Tibial artery (tissue), 4 donors: ENCODE data around the gene DNAJC18.

Source experiments
- DNase-seq, 2 donors: peaks; one replicate each; pipeline ENCODE4 v3.0.0-alpha.2; 2019
- H3K27ac ChIP-seq, 2 donors: fragments of 200-600 bp; sonication (generic) in 1 of 2; 1 replicate in 1 of 2; 2 replicates in 1 of 2; pipeline ENCODE4 v1.5.1; 2018 to 2019; ENCODE audit warnings: mild to moderate bottlenecking in 1 of 2
- H3K27me3 ChIP-seq, 2 donors: fragments of 200-600 bp; sonication (generic) in 1 of 2; one replicate each; pipeline versions ENCODE4 v1.5.1 to v1.6.0; 2016 to 2019
- H3K36me3 ChIP-seq, 3 donors: fragments of 200-600 bp; sonication (generic) in 2 of 3; one replicate each; pipeline ENCODE4 v1.5.1; 2016 to 2019; ENCODE audit warnings: mild to moderate bottlenecking in 2 of 3
- H3K4me1 ChIP-seq, 4 donors: fragments of 200-600 bp; sonication (generic) in 2 of 4; 1 replicate in 3 of 4; 2 replicates in 1 of 4; pipeline ENCODE4 v1.5.1; 2016 to 2019
- H3K4me3 ChIP-seq, 2 donors: fragments of 200-600 bp; sonication (generic) in 1 of 2; 1 replicate in 1 of 2; 2 replicates in 1 of 2; pipeline ENCODE4 v1.5.1; 2018 to 2019; ENCODE audit warnings: mild to moderate bottlenecking in 2 of 2
- H3K9me3 ChIP-seq, 3 donors: fragments of 200-600 bp; sonication (generic) in 1 of 3; one replicate each; pipeline ENCODE4 v1.5.1; 2016 to 2019
- intact Hi-C: fragments of 100-400 bp; cut with DNase I; formaldehyde crosslinking; loops from one replicate; pipeline ENCODE4 v1.15.0; 2023; ENCODE audit warnings: low total_unique reads
- TF ChIP-seq, protein P1 (sequence below), 2 experiments: fragments of 200-600 bp in 1 of 2; fragments of 450-650 bp in 1 of 2; IDR thresholded peaks; one replicate each; pipeline ENCODE4 v1.5.1; 2017 to 2019; ENCODE audit warnings: antibody characterized with exemption in 2 of 2, mild to moderate bottlenecking in 1 of 2, moderate library complexity in 1 of 2

DNAJC18 gene

DNA sequence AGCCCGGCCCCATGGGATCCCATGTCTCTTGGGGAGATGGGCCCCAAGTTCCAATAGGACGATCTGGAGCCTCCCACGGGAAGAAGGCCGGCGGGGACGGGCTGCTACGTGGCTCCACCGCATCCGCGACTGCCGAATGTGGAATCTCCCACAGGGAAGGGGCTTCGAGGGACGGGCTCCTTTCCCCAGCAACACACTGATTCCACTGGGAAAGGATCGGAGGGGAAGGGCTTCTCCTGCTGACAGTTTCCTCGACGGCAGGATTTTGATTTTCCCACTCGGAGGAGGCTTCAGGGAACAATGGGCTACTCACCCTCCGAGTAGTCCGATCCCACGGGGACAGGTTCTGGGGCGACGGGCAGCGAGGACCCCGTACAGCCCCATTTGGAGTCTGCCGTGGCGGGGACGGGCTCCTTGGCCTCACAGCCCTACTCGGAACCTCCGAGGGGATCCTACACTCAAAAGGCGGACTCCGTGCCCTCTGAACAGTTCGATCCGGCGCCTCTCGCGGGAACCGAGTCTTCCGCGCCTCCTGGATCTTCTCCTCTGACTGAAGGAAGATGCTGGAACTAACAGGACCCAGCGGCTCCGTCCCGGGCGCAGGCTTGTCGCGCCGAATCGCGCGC is 45.7 kb downstream of the DNAJC18 start:
- Histone ChIP-seq H3K4me3 (peak overlapping the region; percentile 46 to 49), H3K4me1 (peaks cover 0 to 41% (median 17%) of the 10 kb centered on the region in 4 donors), H3K9me3 (no peaks in the 10 kb centered on the region), H3K27me3 (peaks cover 0 to 33% of the 10 kb centered on the region in 2 donors), H3K36me3 (no peaks in the 10 kb centered on the region), H3K27ac (no peak overlapping the region)
- TF ChIP-seq, protein P1, sequence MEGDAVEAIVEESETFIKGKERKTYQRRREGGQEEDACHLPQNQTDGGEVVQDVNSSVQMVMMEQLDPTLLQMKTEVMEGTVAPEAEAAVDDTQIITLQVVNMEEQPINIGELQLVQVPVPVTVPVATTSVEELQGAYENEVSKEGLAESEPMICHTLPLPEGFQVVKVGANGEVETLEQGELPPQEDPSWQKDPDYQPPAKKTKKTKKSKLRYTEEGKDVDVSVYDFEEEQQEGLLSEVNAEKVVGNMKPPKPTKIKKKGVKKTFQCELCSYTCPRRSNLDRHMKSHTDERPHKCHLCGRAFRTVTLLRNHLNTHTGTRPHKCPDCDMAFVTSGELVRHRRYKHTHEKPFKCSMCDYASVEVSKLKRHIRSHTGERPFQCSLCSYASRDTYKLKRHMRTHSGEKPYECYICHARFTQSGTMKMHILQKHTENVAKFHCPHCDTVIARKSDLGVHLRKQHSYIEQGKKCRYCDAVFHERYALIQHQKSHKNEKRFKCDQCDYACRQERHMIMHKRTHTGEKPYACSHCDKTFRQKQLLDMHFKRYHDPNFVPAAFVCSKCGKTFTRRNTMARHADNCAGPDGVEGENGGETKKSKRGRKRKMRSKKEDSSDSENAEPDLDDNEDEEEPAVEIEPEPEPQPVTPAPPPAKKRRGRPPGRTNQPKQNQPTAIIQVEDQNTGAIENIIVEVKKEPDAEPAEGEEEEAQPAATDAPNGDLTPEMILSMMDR (IDR thresholded peaks at IDR 0.05) = no peak
- intact Hi-C loops = no loop called here
- DNase-seq = no peak

DNA sequence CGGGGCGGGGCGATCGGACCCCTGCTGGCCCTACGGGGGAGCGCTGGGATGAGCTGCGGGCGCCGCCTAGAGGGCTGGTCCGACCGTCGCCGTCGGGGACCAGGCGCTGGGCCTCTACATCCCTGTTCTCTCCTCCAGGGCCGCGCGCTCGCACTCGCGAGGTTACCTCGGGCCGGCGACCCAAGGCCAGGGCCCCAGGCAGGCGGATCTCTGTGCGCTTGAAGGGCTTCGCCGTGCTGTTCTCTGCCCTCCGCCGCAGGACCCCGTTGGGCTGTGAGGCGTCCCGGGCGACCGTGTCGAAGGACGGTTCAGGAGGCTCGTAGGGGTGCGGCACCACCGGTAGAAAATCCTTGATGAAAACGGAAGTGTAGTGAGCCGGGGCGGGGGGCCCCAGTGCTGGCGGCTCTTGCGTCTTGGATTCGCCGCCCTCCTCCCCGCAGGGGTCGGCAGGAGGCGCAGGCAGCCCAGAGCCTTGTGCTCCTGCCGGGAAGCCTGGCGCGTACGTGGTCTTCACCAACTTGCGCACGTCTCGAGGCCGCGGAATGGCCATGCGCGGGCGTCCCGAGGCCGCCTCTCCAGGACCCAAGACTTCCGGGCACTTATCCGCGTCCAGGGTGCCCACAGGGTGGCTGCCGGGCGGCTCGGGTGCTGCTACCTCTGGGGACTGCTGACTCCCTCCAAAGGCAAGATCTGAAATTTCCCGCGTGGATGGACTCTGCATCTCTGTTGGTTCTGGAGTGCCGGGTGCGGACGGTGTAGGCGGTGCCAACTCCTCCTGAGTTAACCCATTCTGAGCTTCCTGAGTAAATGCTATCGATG is 46.4 kb downstream of the DNAJC18 start:
- intact Hi-C loops = no loop called here

DNA sequence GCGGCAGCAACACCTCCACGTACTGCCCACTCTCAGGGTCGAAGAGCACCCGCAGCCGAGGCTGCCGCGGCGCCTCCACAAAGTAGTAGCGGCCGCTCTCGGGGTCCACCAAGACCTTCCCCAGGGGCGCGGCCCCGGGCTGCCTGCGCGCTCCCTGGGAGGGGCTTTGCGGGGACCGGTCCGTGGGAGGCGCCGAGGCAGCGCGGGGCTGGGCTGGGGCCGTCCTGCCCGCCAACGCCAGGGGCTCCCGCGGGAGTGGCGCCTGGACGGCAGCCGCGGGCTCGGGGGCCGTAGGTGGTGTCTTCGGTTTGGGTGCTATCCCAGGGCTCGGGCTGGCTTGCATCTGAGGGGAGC is 47.0 kb downstream of the DNAJC18 start:
- H3K27ac ChIP-seq = no peak overlapping the region
- intact Hi-C loops = no loop called here
- H3K36me3 ChIP-seq = no peaks in the 10 kb centered on the region
- peaks cover 0 to 33% of the 10 kb centered on the region in 2 donors for H3K27me3 ChIP-seq
- peaks cover 0 to 42% (median 20%) of the 10 kb centered on the region in 4 donors for H3K4me1 ChIP-seq
- peak overlapping the region; percentile 46 to 49 for H3K4me3 ChIP-seq
- no peak for DNase-seq
- H3K9me3 ChIP-seq = no peaks in the 10 kb centered on the region
- TF ChIP-seq, protein P1 (IDR thresholded peaks at IDR 0.05) = no peak

More for the DNA sequence above, 46.4 kb downstream of the DNAJC18 start:
- DNase-seq = no peak
- H3K9me3 ChIP-seq = no peaks in the 10 kb centered on the region
- H3K4me3 ChIP-seq = peak overlapping the region; percentile 46 to 49
- TF ChIP-seq, protein P1 (IDR thresholded peaks at IDR 0.05) = peak; percentile 29 to 32
- peaks cover 0 to 33% of the 10 kb centered on the region in 2 donors for H3K27me3 ChIP-seq
- H3K27ac ChIP-seq = no peak overlapping the region
- peaks cover 0 to 42% (median 21%) of the 10 kb centered on the region in 4 donors for H3K4me1 ChIP-seq
- H3K36me3 ChIP-seq = no peaks in the 10 kb centered on the region

DNA sequence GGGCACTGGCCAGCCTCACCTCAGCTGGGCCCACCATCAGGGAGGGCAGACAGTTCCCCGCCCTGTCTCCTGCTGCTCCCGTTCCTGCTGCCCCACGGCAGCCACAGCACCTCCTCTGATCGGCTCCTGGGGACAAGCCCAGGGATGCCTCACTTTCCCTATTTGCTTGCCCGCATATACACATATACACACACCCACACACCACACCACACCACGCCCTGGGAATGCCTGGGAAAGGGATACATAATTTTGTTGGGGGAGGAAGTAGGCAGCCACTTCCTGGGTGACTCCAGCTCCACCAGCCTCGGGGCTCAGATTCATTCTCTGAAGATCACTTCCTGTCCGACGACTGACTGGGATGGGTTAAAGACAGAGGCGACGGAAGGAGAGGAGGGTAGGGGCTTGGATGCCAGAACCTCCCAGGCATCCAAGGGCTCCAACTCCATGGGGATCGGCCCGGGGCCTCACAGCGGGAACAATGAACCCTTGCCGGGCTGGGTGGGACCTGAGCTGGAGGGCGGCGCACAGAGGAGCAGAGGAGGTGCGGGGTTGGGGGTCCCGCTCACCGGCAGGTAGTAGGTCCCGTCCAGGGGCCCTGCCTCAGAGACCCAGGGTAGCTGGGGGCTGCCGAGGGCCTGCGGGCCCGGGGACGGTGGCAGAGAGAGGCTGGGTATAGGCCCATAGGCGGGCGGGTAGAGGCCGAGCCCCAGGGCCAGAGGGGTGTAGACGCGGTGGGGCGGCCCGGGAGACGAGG is 47.6 kb downstream of the DNAJC18 start:
- no peak for DNase-seq
- Histone ChIP-seq H3K4me1 (peaks cover 0 to 42% (median 20%) of the 10 kb centered on the region in 4 donors), H3K4me3 (peak overlapping the region in 1 of 2 donors; percentile 49), H3K27ac (no peak overlapping the region), H3K27me3 (peaks cover 0 to 33% of the 10 kb centered on the region in 2 donors), H3K36me3 (no peaks in the 10 kb centered on the region), H3K9me3 (no peaks in the 10 kb centered on the region)
- TF ChIP-seq, protein P1 (IDR thresholded peaks at IDR 0.05) = no peak
- intact Hi-C loops = no loop called here

DNA sequence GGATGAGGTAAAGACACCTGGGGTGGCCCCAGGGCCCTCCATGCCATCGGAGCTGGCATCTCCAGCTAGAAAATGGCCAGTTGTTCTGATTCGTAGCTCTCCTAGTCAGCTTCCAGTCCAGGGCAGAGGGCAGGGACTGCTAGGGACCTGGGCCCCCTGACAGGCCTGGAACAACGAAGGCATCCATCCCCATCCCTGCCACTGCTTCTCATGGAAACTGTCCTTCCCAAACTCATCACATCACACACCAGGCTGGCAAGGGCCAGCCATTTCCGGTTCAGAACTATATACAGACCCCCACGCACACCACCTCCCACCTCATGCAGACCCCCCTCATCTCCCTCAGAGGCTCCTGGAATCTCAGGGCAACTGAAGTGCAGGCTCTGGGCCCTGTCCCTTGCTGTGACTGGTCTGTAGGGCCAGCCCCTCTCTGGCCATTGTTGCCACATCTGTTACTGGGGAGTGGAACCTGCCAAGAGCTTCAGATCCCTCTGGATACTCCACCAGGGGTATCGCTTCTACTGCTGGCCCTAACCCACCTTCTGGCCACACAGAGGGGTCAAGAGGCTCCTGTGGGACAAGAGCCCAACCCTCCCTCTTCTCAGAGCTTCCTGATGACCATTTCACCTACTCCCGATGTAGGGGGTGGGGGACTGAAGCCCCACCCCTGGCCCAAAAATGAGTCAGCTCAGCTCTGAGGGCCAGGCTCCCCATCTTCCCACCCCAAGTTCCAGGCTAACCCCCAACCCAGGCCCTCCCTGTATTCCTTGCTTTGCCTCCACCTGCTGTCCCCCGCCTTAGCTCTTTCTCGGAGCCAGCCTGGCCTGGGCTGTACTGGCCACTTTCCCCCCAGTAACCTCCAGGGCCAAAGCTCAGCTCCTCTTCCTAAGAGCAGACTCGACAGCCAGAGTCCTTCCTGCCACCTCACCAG is 48.4 kb downstream of the DNAJC18 start:
- peaks cover 0 to 33% of the 10 kb centered on the region in 2 donors for H3K27me3 ChIP-seq
- intact Hi-C loops = no loop called here
- no peaks in the 10 kb centered on the region for H3K9me3 ChIP-seq
- TF ChIP-seq, protein P1 (IDR thresholded peaks at IDR 0.05) = no peak
- H3K4me1 ChIP-seq = peaks cover 0 to 42% (median 21%) of the 10 kb centered on the region in 4 donors
- no peaks in the 10 kb centered on the region for H3K36me3 ChIP-seq
- no peak overlapping the region for H3K4me3 ChIP-seq
- no peak overlapping the region for H3K27ac ChIP-seq
- peak in 1 of 2 donors; percentile 51 for DNase-seq
